ENCODE measurements around the gene IRF2.

Gene IRF2

GRCh38 chr4:184474263-184475095 lies at the start of gene IRF2:
TSS of gene IRF2 (minus strand) at chr4:184474550. CDS start at chr4:184429064, 45,486 bp downstream.
- peak; percentile 98 for DNase-seq (ENCODE audit: low spot score)

DNA sequence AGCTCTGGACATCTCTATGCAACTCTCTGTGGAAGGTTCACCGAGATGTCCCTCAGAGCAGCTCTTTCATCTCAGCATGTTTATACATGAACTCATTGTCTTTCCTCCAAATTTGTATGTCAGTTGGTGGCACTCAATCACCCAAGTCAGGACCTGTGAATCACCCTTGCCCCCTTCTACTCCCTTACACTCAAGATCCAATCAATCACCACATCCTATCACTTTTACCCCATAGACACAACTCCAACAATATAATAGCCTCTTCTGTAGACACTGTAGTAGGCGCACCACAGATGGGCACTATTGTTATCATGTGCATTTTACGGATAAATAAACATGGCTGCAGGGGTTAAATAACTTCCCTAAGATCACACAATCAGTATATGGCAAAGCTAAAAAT lies 41.3 kb upstream of the IRF2 start:
- no peak for DNase-seq (ENCODE audit: low spot score)

DNA sequence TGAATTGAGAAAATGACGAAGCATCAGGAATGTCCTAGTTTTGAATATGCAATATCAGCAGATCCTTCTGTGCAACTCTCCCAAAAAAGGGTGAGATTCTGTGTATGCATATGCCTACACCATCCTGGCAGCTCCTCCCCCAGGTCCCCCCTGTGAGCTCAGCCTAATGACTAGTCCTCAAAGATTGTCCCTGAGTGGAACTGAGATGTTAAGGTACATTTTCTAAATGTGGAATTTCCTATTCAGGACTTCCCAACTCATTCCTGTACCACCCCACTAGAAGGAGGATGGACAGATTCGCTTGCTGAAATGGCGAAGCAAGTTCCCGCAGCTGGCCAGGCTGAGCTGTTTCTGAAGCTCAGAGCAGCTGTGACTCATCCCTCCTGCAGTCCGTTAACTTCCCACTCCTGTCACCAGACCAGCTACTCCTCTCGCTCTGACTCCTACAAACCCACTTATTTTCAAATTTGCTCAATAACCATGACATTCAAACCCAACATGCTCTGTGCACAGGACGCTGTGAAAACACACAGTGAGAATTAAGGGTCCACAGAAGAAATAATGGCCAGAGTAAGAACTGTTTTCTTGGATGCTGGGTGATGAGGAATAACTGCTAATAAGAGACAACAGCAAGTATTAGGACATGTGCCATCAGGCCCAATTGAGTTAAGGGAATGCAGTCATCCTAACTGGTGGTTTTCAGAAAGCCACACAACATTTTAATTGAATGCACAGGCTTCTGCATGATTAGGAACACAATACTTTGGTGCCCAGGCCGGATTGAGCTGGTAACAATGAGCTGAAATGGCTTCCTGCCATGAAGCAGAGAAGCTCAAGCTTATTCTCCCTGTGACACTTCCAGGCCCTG lies 40.0 kb upstream of the IRF2 start:
- peak; percentile 66 for DNase-seq (ENCODE audit: low spot score)

DNA sequence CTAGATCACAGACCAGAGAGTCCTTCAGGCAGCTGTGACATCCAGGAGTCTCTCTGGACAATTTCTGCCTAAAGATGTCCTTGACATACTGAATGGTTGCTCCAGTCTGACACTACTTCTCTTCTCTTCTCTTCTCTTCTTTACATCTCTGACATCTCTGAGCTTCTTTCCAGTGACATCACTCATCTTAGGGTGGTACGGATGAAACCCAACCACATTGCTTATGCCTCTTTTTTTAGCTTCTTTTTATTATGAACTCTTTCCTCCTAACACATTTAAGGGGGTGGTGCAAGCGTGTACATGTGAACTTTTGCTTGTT lies 39.4 kb upstream of the IRF2 start:
- DNase-seq (ENCODE audit: low spot score), result no peak

DNA sequence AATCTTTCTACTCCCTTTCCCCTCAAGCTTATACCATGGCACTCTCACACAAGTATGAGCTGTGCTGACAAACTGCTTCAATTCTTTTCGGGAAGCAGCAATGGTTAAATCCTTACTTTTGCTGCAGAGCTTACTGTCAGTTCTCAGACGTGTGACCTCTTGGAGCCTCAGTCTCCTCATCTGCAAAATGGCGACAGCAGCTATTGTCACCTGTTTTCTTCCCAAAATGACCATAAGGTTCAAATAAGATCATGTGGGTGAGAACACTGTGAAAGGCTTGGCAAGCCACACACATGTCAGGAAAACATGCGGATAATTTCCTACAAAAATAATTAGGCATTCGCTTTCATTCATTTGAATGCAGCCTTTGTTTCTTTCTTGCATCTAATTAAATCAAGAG lies 36.8 kb upstream of the IRF2 start:
- no peak for DNase-seq (ENCODE audit: low spot score)

GRCh38 chr4:184510401-184510800 lies 36.1 kb upstream of the IRF2 start:
- no peak for DNase-seq (ENCODE audit: low spot score)

DNA sequence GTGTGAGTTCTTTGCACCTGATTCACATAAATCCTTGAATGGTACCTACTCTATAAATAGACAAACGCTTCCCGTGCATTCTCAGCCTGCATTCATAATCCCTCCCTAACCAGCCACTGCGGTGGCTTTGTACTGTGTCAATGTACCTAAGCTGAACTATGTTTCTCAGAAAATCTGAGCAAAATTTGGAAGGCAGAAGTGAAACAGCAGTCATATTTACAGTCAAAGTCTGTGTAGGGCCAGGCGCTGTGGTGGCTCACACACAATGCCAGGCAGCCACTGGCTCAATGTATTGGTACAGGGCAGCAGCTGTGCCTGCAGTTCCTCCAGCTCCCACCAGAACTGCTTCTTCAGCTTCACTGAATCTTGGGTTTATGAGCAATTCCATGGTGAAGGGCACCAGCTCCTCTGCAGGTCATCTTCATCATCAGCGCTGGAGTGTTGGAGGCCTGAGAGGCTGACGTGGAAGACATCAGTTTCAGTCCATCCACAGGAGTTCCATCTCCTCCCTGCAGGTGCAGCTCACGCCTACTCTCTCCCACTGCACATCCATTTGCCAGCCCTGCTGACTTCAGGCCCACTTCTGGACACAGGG lies 32.3 kb upstream of the IRF2 start:
- DNase-seq (ENCODE audit: low spot score), result peak; percentile 39

DNA sequence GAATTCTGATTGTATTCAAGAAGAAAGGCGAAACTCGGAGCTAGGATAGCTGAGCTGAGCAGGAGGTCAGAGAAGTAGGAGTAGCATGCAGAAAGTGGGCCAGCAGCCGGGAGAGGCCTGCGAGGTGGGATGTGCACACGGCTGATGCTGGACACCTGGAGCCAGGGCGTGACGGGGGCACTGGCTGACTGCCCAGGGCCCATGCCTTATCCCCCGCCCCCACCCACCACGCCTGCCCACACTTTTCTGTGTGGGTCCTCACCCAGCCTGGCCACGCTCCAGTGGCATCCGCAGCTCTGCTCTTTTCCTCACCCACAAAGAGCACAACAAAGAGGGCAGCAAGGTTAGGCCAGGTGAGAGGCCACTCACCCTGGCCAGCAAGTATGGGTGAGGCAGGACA lies 30.0 kb upstream of the IRF2 start:
- no peak for DNase-seq (ENCODE audit: low spot score)

GRCh38 chr4:184503869-184504300 lies 29.5 kb upstream of the IRF2 start:
- DNase-seq (ENCODE audit: low spot score), result no peak

- no peak for DNase-seq (ENCODE audit: low spot score)
Observed at GRCh38 chr4:184500748-184501589, 26.6 kb upstream of the IRF2 start.

GRCh38 chr4:184499996-184500395 lies 25.6 kb upstream of the IRF2 start:
- no peak for DNase-seq (ENCODE audit: low spot score)

GRCh38 chr4:184498598-184498997 lies 24.2 kb upstream of the IRF2 start:
- DNase-seq (ENCODE audit: low spot score), result no peak

DNA sequence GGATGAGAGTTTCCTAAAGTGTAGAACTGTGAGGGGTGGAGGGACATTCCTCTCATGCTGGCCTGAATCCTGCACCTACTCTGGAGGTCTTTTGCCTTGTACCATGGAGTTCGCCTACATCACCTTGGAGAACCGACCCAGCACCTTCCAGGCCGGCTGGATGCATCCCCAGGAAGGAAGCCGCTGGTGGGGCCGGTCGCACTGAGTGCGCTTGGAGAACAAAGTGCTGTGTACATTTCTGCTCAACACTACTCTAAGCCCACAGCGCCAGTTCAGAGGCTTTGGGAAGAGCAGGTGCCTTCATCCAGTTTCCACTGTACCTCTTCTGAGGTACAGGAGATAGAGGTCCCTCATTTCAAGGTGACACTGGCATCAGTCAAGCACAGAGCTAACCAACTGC lies 15.4 kb upstream of the IRF2 start:
- DNase-seq (ENCODE audit: low spot score), result no peak

DNA sequence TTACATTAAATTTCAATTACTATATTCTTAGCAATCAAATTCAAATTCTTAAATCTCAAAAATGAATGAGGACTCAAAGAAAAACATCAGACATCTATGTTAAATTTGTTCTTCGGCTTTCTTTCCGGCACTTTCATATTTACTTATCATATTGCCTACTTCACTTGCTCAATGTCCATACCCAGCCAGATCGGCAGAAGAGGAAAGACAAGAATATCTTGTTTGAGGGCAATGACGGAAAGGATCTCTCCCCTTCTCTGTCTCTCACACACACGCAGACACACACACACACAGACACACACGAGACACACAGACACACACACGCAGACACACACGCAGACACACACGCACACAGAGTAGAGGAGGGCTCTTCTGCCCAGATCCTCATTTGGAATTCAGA lies 13.2 kb upstream of the IRF2 start:
- no peak for DNase-seq (ENCODE audit: low spot score)

- DNase-seq (ENCODE audit: low spot score), result no peak
Observed at GRCh38 chr4:184485279-184485678, 10.9 kb upstream of the IRF2 start.

- DNase-seq (ENCODE audit: low spot score), result no peak
Observed at GRCh38 chr4:184481544-184481943, 7.2 kb upstream of the IRF2 start.

GRCh38 chr4:184479516-184479950 lies 5.2 kb upstream of the IRF2 start:
- no peak for DNase-seq (ENCODE audit: low spot score)

GRCh38 chr4:184477201-184477999 lies 3.0 kb upstream of the IRF2 start:
- DNase-seq (ENCODE audit: low spot score), result peak; percentile 96

GRCh38 chr4:184476695-184477094 lies 2.3 kb upstream of the IRF2 start:
- DNase-seq (ENCODE audit: low spot score), result peak; percentile 24

DNA sequence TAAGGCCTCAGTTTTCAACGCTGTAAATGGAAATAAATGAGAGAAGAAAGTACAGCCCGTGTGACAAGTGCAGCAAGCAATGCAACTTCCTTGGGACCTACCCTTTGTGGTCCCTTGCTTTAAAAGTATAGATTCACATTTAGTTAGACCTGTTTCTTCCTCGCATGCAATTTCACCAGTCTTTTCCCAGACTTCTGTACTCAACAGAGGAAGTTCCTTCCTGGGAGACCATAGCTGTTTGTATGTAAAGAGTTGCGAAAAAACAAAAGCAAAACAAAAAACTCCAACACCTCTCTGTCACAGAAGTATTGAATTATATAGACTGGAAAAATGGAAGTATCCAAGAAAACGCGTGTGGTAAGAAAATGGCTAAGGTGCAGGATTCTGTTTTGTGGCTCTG lies 1.1 kb upstream of the IRF2 start:
- no peak for DNase-seq (ENCODE audit: low spot score)

- peak; percentile 56 for DNase-seq (ENCODE audit: low spot score)
Observed at GRCh38 chr4:184475096-184475461, 729 bp upstream of the IRF2 start.

Data from putamen (tissue), 1 donor.